NCI-H82 treated with DMSO at 0.1 percent for 48 hours (cell line): ENCODE data around the gene THAP4.

Experiments used
- DNase-seq: peaks from one replicate; lab custom pipeline; 2025; ENCODE audit not compliant: unreplicated experiment; lab: John Stamatoyannopoulos, UW

THAP4 gene

GRCh38 chr2:241551998-241552737 lies 84.8 kb downstream of the THAP4 start:
- DNase-seq = no peak

DNA sequence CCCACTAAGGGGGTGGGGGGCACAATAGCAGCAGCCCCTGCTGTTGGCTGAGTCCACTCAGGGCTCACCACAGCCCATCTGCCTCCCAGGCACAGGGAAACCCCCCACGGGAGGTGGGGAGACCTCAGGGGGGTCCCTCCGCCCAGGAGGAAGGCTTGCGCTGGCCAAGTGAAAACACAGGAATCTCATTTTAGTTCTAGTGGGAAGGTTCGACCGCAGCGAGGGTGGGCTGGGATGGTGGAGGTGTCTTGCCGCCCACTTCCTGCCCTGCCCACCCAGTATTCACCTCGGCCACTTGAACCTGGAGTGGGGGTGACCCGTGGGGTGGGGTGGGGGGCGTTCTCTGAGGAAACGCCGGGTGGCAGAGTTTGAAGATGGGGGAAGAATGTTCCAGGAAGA lies 85.4 kb downstream of the THAP4 start:
- DNase-seq = no peak

DNA sequence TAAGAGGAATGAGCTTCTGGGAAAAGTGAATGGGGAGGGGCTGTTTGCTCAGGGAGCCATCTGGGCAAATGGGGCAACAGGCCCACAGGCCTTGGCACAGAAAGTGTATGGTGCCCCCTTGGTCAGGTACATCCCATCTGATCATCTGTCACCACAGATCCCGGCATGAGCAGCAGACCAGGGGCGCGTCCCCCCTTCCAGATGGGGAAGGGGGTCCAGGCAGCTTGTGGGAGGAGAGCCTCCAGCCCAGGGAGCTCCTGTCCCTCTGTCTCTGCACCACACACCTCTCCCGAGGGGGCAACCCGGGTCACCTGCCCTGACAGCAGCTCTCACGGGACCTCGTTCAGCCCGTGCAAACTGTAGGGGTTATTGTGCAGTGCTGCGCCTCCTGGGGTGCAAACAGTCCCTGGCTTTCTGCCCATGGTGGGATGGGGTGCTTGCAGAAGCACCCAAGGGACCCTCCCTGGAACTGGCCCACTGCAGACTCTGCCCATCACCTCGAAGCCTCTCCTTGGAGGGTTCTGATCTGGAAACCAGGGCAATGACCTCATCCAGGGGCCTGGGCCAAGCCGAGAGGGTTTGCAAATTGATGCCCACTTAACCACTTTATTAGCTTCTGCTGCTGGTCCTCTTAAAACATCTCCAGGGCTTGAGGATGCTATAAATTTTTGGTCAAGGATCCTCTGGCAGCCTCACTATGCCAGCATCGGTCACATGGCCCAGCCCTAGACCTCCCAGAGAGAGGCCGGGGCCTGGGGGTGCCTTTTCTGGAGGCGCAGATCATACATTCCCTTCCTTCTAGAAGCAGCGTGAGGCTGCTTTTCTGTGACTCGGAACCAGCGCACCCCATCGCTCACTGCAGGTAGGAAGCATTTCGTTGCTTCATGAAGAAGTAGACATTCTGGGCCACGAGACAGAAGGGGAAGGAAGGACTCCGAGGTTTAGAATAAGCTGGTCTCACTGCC lies 86.1 kb downstream of the THAP4 start:
- DNase-seq = no peak

- DNase-seq = no peak
Observed at GRCh38 chr2:241548451-241548835, 88.5 kb downstream of the THAP4 start.

DNA sequence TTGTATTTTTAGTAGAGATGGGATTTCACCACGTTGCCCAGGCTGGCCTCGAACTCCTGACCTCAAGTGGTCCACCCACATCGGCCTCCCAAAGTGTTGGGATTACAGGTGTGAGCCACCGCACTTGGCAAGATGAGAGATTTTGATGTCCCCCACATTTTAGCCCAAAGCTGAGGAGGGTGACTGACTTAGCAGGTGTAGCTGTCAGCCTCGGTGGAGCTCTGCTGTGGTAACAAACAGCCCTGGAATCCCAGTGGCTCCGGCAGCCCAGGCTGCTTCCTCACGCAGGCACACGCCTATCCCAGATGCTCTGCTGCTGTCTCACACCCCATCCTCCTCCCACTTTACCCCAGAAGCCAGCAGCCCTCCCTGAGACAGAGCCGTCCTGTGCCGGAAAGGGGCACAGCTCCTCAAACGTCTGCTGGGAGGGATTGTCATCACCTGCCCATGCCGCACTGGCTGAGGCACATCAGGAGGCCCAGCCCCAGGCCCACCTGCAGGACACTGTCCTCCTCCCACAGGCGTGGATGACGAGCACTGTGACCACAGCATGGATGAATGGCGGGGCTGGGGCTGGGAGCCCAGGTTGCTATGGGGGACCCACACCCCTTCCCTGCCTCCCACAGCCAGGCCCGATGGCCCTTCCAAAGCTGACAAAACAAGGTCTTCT lies 89.0 kb downstream of the THAP4 start:
- DNase-seq = no peak

GRCh38 chr2:241546771-241547498 lies 90.0 kb downstream of the THAP4 start:
- no peak for DNase-seq

- DNase-seq = no peak
Observed at GRCh38 chr2:241545523-241546473, 91.2 kb downstream of the THAP4 start.

DNA sequence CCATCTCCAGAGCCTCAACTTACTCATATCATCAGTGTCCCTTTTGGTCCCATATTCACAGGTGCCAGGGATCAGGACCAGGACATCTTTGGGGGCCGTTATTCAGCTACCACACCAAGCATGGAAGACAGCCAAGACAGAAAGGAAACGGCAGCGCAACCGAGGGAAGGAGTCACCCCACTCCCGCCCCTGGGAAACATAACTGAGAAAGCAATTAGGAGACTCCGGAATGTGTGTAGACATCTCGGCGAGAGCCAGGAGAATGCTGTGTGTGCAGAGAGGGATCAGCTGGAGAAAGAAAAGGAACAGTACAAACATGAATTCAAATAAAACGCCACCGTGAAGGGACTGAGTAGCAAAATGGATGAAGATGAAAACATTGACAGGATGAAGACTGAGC lies 91.9 kb downstream of the THAP4 start:
- no peak for DNase-seq

GRCh38 chr2:241542278-241542605 lies 94.7 kb downstream of the THAP4 start:
- DNase-seq = no peak

DNA sequence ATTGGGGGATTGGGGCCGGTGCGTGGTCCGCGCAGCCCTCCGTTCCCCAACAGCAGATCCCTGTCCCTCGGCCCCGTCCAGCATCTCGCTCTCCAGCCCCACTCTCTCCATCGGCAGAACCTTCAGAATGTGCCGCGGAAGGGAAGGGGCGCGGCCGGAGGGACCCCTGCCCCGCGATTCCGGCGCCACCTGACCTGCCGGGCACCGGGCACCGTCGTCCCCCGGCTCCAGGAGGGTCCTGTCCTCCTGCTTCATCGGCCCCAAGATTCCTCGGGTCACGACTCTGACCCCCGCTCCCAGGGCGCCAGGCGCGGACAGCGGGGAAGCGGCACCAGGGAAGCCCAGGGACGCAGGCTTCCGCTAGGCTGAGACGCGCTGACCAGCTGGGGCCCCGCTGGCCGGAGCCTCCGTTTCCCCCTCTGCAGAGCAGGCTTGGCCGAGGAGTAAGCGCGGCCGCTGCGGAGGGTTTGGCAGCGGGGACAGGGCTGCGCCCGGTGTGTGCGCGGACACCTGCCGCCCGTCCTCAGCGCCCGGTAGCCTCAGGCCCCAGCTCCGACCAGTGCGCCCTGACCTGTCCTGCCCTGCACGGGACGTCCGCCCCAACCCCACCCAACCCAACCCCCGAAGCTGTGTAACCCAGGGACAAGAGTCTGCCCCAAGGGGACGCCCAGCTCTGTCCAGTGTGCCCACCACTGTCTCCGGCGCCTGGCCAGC lies 95.2 kb downstream of the THAP4 start:
- no peak for DNase-seq

- DNase-seq = no peak
Observed at GRCh38 chr2:241540771-241541561, 96.0 kb downstream of the THAP4 start.

DNA sequence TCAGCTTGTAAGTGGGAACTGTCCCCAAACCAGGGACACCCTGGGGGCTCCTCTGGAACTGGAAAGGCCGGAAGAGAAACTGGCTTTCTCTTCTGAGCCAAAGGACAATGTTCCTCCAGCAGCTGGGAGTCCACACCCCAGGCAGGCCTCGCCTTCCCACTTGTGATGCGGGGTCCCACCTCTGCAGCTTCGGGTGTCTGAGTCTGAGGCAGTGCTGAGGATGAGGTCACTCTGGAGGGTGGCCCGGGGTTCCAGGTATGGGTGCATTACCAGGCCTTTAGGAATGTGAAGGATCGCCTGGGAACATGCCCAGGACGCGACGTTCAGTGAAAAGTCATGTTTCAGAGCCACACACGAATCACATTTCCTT lies 96.6 kb downstream of the THAP4 start:
- no peak for DNase-seq

- no peak for DNase-seq
Observed at GRCh38 chr2:241539616-241540374, 97.2 kb downstream of the THAP4 start.

DNA sequence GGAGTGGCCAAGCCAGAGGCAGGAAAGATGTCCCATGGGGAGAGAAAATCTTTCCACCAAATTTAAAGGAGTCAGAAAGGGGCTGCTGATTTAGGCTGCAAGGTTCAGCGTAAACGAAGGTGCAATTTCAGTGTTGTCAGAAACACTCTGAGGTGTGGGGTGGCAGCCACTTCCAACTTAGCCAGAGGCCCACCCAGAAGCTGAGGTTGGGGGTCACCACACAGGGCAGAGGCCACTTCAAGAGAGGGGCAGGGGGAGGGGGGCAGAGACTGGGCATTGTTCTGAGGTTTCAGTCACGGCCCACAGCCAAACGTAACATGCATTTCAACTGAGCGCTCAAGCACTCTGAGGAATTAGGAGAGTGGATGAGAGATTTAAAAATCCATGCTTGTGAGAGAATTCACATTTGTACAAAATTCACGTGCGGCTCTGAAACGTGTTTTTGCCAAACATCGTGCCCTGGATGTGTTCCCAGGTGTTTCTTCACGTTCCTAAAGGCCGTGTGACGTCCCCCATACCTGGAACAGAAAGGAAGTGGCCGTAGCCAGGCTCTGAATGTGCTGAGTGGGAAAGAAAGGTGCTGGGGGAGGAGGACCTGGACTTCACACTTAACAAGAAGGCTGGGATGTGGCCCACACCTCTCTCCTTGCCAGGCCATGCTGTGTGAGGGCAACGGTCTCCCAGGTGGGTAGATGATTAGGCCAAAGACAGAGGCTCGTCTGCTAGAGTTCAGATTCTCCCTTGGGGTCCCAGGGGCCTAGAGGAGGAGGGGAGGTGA lies 97.9 kb downstream of the THAP4 start:
- DNase-seq = no peak

- no peak for DNase-seq
Observed at GRCh38 chr2:241535871-241536655, 100.9 kb downstream of the THAP4 start.

GRCh38 chr2:241534701-241535375 lies 102.1 kb downstream of the THAP4 start:
- DNase-seq = no peak
